SU-DHL-6 (cell line): Measurements from ENCODE around the gene EZR.

Experiments used
- H2AFZ ChIP-seq: fragments of 200-600 bp; sonication (generic); 2 replicates; pipeline ENCODE4 v1.6.1; 2014; ENCODE audit warnings: low read depth, mild to moderate bottlenecking, moderate library complexity, mixed read lengths, antibody characterized with exemption, low read length; ENCODE audit not compliant: severe bottlenecking
- H3F3A ChIP-seq: fragments of 200-600 bp; shearing (Covaris generic); 2 replicates; pipeline ENCODE4 v1.6.0; 2016; ENCODE audit warnings: antibody characterized with exemption, mild to moderate bottlenecking; ENCODE audit not compliant: insufficient read depth
- H3K27ac ChIP-seq: fragments of 200-600 bp; sonication (generic); 2 replicates; pipeline ENCODE4 v1.5.1; 2016; ENCODE audit warnings: low read depth, mild to moderate bottlenecking, low read length, moderate library complexity, mixed read lengths
- H3K27me3 ChIP-seq: fragments of 200-600 bp; sonication (generic), shearing (Covaris generic); 2 replicates; pipeline ENCODE4 v1.6.0; 2014; ENCODE audit warnings: mild to moderate bottlenecking, low read length
- H3K36me3 ChIP-seq: fragments of 200-600 bp; sonication (generic); 2 replicates; pipeline ENCODE4 v1.6.1; 2014; ENCODE audit warnings: mild to moderate bottlenecking, low read length, mixed read lengths
- H3K4me2 ChIP-seq: fragments of 300-600, 200-600 bp; shearing (Covaris generic), sonication (generic); 2 replicates; pipeline ENCODE4 v1.6.0; 2014; ENCODE audit warnings: low read length, low read depth, mild to moderate bottlenecking; ENCODE audit not compliant: poor library complexity, severe bottlenecking
- H3K4me3 ChIP-seq: fragments of 200-600 bp; sonication (generic); 2 replicates; pipeline ENCODE4 v1.5.1; 2014; ENCODE audit warnings: antibody characterized with exemption, low read length, mild to moderate bottlenecking, mixed read lengths; ENCODE audit not compliant: insufficient read depth, poor library complexity, severe bottlenecking
- H3K79me2 ChIP-seq: fragments of 200-600 bp; sonication (generic); 2 replicates; pipeline ENCODE4 v1.6.1; 2014; ENCODE audit warnings: mild to moderate bottlenecking, low read length, moderate library complexity; ENCODE audit not compliant: insufficient read depth
- H3K9ac ChIP-seq: fragments of 200-600 bp; sonication (generic); 2 replicates; pipeline ENCODE4 v1.7.0; 2014; ENCODE audit warnings: mild to moderate bottlenecking, low read length
- H3K9me2 ChIP-seq: fragments of 200-600 bp; sonication (generic); replicated peaks from 2 replicates; pipeline ENCODE4 v1.6.1; 2014; ENCODE audit warnings: low read length; ENCODE audit not compliant: insufficient read depth
- H3K9me3 ChIP-seq: fragments of 200-600 bp; sonication (generic); 2 replicates; pipeline ENCODE4 v1.6.1; 2014; ENCODE audit warnings: low read length, mixed read lengths; ENCODE audit not compliant: insufficient read depth
- H4K20me1 ChIP-seq: fragments of 200-600 bp; sonication (generic); 2 replicates; pipeline ENCODE4 v1.6.1; 2014; ENCODE audit warnings: low read depth, mild to moderate bottlenecking, antibody characterized with exemption, low read length, moderate library complexity, mixed read lengths
- CTCF ChIP-seq: fragments of 200-600 bp; sonication (generic); IDR thresholded peaks from one replicate; pipeline ENCODE4 v1.5.1; 2017; ENCODE audit warnings: antibody characterized with exemption, mild to moderate bottlenecking, low read length, moderate library complexity; ENCODE audit not compliant: insufficient read depth, poor library complexity, severe bottlenecking
- EZH2phosphoT487 ChIP-seq: fragments of 200-600 bp; sonication (generic), shearing (Covaris generic); conservative IDR thresholded peaks from 2 replicates; pipeline ENCODE4 v1.6.1; 2018; ENCODE audit warnings: mild to moderate bottlenecking, antibody characterized with exemption, low read length, moderate library complexity, mixed read lengths

Gene EZR

DNA sequence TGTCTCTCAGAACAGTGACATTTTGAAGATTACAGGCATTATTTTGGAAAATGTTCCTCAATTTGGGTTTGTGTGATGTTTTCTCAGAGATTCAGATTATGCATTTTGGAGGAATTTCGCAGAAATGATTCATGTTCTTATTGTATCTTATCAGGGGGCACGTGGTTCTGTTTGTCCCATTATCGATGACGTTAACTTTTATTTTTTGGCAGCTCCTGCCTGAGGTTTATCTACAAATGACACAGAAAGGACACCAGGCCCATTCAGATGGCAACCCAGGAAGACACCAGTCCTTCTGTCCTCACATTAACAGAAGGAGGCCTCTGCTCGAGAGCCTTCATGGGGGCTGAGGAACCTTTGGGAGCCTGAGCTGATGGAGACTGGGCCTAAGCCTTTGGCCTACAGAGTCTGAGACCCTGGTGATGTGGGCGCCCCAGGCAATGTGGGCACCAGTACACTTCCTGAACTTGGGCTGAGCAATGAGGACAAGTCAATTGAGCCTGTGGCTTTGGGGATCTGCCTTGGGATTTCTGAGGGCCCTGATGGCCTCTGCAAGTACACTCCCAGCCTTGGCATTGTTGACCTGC is 41.2 kb upstream of the EZR start:
- H3K4me2 ChIP-seq = no peak overlapping the region
- H3K27ac ChIP-seq = no peak overlapping the region
- H3K27me3 ChIP-seq = no peaks in the 10 kb centered on the region
- no peaks in the 10 kb centered on the region for H4K20me1 ChIP-seq
- H3K79me2 ChIP-seq = no peaks in the 10 kb centered on the region
- no peaks in the 10 kb centered on the region for H3K36me3 ChIP-seq
- H3K9ac ChIP-seq = no peak overlapping the region
- no peaks in the 10 kb centered on the region for H3K9me2 ChIP-seq
- peaks cover 9% of the 10 kb centered on the region for H3F3A ChIP-seq
- TF ChIP-seq EZH2phosphoT487 (no peak), CTCF (no peak)
- no peaks in the 10 kb centered on the region for H3K9me3 ChIP-seq
- H2AFZ ChIP-seq = no peak overlapping the region
- H3K4me3 ChIP-seq = no peak overlapping the region

DNA sequence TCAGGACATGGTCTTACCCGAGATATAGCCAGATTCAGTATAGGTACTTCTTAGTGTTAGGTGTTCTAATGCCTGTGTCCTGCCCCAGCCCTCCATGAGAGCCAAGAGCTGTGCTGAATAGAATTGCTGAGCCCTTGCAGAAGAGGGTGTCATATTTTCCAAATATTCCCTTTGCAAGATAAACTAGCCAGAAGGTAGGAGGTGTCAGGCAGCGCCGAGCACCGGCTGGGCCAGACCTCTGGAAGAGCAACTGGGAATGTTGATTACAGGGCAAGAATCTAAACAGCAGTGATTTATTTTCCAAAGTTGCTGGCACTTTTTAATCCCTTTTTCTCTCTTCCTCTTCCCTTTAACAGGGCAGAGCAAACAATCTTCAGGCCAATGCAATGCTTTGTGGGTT is 37.1 kb upstream of the EZR start:
- Histone ChIP-seq H2AFZ (no peak overlapping the region), H3K79me2 (no peaks in the 10 kb centered on the region), H3K27me3 (no peaks in the 10 kb centered on the region), H3K9me2 (no peaks in the 10 kb centered on the region), H3F3A (no peaks in the 10 kb centered on the region), H3K4me3 (no peak overlapping the region), H3K27ac (no peak overlapping the region), H3K36me3 (no peaks in the 10 kb centered on the region), H3K4me2 (no peak overlapping the region), H3K9me3 (no peaks in the 10 kb centered on the region), H3K9ac (no peak overlapping the region), H4K20me1 (no peaks in the 10 kb centered on the region)
- TF ChIP-seq CTCF (no peak), EZH2phosphoT487 (no peak)

- Histone ChIP-seq H4K20me1 (no peaks in the 10 kb centered on the region), H3F3A (peaks cover 8% of the 10 kb centered on the region; the same call in 1 of the 2 replicates), H3K27ac (peak overlapping the region; percentile 67), H3K4me2 (peak overlapping the region; percentile 83), H2AFZ (peak overlapping the region; percentile 68), H3K79me2 (no peaks in the 10 kb centered on the region), H3K4me3 (peak overlapping the region; percentile 56), H3K9ac (peak overlapping the region; percentile 61), H3K36me3 (no peaks in the 10 kb centered on the region), H3K9me2 (no peaks in the 10 kb centered on the region), H3K9me3 (no peaks in the 10 kb centered on the region), H3K27me3 (no peaks in the 10 kb centered on the region)
- TF ChIP-seq CTCF (no peak), EZH2phosphoT487 (no peak)
These were observed 35.3 kb upstream of the EZR start for GRCh38 chr6:158854214-158855101.
